HG03139 (cell line): ENCODE measurements around the gene TMEM259.

ENCODE experiments used
- ATAC-seq: cut with Tn5 transposase; IDR thresholded peaks from one replicate; pipeline ENCODE4 v1.9.1; 2021; ENCODE audit not compliant: unreplicated experiment

The TMEM259 gene

GRCh38 chr19:990119-990571, 30.8 kb downstream of the TMEM259 start:
- no peak for ATAC-seq

- no peak for ATAC-seq
Measured at GRCh38 chr19:989381-990081, 31.4 kb downstream of the TMEM259 start.

- ATAC-seq, result no peak
Measured at GRCh38 chr19:988510-988909, 32.4 kb downstream of the TMEM259 start.

- no peak for ATAC-seq
Measured at GRCh38 chr19:988081-988480, 32.8 kb downstream of the TMEM259 start.

GRCh38 chr19:986083-986482, 34.8 kb downstream of the TMEM259 start:
- no peak for ATAC-seq

- peak; percentile 64 for ATAC-seq
Measured at GRCh38 chr19:984165-984967, 36.6 kb downstream of the TMEM259 start, which contains the start of gene WDR18. Gene WDR18 (plus strand): TSS chr19:984345. CDS start chr19:984354, 9 bp downstream.

GRCh38 chr19:982567-983170, 38.3 kb downstream of the TMEM259 start:
- ATAC-seq, result no peak

- no peak for ATAC-seq
Measured at GRCh38 chr19:980133-980998, 40.6 kb downstream of the TMEM259 start.

- no peak for ATAC-seq
Measured at GRCh38 chr19:979318-979741, 41.6 kb downstream of the TMEM259 start.

GRCh38 chr19:977058-977464, 43.9 kb downstream of the TMEM259 start:
- ATAC-seq, result no peak

GRCh38 chr19:976476-976875, 44.4 kb downstream of the TMEM259 start:
- ATAC-seq, result no peak

- ATAC-seq, result no peak
Measured at GRCh38 chr19:974564-975257, 46.2 kb downstream of the TMEM259 start.

GRCh38 chr19:973726-974563, 47.0 kb downstream of the TMEM259 start:
- ATAC-seq, result no peak

- ATAC-seq, result no peak
Measured at GRCh38 chr19:972281-972680, 48.6 kb downstream of the TMEM259 start.

- ATAC-seq, result no peak
Measured at GRCh38 chr19:971795-972194, 49.1 kb downstream of the TMEM259 start.

- ATAC-seq, result no peak
Measured at GRCh38 chr19:970695-971094, 50.2 kb downstream of the TMEM259 start.

- ATAC-seq, result no peak
Measured at GRCh38 chr19:966485-967088, 54.3 kb downstream of the TMEM259 start.

GRCh38 chr19:964761-965694, 55.9 kb downstream of the TMEM259 start:
- no peak for ATAC-seq
